Occipital lobe (tissue), 2 donors: ENCODE measurements around the gene OR1L1. TPM values are rescaled to one million over a fixed set of nuclear protein-coding genes. Genes with fewer than 3 reads are reported as not detected.

Experiments
- DNase-seq: peaks from one replicate; lab custom pipeline; 2025; lab: John Stamatoyannopoulos, UW
- total RNA-seq: library from RNA; depleted of rRNA; stranded (reverse); fragments of >200 nt; gene quantifications from one replicate; pipeline ENCODE4 v1.2.3, GENCODE V29; 2014

OR1L1 gene, protein sequence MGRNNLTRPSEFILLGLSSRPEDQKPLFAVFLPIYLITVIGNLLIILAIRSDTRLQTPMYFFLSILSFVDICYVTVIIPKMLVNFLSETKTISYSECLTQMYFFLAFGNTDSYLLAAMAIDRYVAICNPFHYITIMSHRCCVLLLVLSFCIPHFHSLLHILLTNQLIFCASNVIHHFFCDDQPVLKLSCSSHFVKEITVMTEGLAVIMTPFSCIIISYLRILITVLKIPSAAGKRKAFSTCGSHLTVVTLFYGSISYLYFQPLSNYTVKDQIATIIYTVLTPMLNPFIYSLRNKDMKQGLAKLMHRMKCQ
- not detected for total RNA-seq

DNA sequence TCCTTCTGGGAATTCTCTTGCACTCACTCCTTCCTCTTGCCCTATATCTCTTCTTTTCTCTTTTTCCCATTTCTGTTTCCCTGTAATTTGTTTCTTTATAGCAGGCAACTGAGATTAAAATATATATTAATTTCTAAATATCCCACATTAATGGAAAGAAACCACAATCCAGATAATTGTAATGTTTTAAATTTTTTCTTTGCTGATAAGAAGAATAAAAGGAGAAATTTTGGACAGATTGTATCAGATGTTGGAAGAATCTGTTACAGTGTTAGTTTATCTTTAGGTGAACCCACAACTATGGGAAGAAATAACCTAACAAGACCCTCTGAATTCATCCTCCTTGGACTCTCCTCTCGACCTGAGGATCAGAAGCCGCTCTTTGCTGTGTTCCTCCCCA is at the start of gene OR1L1:
Gene OR1L1 (plus strand): TSS at position 301 of the 400 bp plus-strand sequence. CDS start 0 bp downstream, at position 301.
- no peak for DNase-seq

DNA sequence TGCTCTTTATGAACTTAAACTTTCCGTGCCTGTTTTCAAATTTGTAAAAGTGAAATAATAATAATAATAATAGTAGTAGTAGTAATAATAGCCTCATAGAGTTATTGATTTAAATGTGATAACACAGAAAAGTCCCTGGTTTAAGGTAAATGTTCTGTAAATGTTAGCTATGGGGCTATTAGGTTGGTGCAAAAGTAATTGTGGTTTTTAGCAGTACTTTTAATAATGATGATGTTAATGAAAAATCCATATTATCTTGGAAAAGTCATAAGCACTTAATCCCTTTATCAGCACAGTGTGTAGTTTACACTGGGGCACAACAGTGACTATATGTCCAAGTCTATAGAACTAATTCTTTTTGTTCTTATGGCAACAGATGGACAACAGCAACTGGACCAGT is 47.2 kb upstream of the OR1L1 start, which contains the start of gene OR1Q1:
Gene OR1Q1 (plus strand): TSS at position 377 of the 400 bp plus-strand sequence. CDS start 0 bp downstream, at position 377.
- DNase-seq, result no peak

DNA sequence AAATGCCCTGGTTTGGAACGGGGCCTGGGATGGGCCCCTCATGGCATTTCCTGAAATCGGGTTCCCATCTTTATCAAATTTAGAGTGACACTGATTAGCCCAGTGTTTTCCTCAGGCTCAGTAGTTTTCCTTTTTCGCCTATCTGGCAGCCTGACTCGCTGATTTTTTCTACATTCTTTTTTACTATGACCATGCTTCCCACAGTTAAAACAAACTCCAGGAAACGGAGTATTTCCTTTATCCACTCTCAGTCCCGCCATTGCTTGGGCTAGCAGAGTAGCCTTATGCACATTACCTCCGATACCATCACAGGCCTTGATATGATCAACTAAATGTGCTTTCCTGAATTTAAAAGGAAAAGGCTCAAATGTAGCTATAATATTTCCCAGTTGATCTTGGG is 41.5 kb upstream of the OR1L1 start:
- no peak for DNase-seq

DNA sequence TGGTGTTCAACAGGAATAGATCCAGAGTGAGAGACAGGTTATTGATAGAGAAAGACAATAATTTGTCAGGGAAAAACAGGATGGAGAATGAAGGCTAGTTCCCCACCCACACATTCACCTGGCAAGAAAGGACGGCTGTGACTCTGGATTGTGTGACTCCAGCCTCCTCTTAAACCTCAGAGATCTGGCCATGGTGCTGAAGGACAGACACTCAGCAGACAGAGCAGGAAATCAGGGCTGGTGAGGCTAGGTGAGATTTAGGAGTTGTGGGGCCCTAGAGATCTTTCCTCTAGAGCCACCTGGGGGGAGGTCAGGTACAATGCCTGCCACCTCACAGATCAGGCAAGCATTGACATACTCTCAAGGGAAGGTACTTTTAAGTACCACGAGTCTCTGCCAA is 19.3 kb upstream of the OR1L1 start:
- DNase-seq, result no peak

DNA sequence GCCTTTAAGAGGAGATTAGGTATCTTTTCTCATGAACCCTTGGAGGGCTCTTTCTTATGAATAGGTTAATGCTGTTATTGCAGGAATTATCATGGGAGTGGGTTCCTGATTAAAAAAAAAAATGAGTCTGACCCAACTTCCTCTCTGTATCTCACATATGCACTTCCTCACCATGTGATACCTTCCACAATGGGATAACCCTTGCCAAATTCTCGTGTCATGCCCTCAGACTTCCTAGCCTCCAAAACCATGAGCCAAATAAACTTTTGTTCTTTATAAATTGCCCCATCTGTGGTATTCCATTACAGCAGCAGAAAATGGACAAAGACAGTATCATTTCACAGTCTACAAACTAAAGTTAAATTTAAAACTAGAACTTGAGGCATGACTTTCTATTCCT is 5.1 kb upstream of the OR1L1 start:
- no peak for DNase-seq

DNA sequence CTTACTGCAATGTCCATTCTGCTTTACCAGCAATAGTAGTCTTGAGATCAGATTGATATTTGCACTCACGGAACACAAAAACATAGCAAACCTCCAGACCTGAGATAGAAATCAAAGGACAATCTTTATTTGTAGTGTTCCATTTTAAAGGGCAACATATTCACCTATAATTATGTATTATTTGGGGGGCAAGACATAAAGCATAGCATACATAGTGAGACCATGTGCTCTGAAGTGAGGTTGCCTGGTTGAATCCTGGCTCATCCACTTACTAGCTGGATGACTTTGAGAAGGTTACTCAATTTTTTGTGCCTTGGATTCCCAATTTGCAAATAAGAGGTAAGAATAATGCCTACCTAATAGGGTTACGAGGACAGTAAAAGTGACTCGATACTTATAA is 4.0 kb upstream of the OR1L1 start, which contains the start of gene OR1B1:
Gene OR1B1 (minus strand): TSS at position 101 of the 400 bp plus-strand sequence.
- DNase-seq, result no peak

DNA sequence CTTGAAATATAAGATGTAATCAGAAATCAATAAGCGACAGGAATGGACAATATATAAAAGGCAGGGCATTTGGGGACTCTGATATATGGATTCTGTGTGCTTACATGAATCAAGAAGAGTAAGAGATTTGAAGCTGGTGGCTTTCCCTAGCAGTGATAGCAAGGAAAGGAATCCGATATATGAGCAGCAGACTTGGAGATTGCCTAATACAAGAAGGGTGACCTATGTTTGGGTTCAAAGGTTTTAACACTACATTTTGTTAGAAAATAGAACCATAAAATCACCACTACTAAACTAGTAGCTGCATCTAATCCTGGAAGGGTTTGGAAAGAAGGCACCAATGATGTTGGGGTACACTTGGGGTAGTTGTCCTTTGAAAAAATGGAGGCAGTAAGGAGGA is 11.0 kb downstream of the OR1L1 start:
- DNase-seq, result no peak

DNA sequence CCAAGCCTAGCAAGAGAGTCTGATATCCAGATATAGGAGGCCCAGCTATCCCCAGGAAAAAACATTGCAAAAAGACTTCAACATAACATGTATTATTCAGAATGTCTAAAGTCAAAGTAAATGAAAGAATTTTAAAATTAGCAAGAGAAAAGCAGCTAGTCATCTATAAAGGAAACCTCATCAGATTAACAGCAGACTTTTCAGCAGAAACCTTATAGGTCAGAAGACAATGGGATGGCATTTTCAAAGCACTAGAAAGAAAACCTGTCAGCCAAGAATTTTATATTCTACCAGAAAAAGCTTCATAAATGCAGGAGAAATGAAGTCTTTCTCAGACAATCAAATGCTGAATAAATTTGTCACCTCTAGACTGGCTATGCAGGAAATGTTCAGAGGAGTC is 23.3 kb downstream of the OR1L1 start:
- DNase-seq, result no peak

DNA sequence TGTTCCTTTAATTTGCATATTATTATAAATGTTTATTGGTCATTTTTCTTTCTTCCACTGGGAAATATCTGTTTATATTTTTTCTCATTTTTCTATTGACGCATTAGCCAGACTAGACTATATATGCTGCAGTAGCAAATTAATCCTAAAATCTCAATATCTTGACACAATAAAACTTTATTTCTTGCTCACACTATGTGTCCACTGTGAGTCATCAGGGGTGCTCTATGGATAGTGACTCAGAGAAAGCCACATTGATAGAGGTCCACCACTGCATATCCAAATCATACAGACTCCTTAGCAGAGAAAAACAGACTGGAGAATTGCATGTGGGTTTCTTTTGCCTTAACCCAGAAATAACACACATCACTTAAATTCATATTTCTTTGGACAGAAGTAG is 34.2 kb downstream of the OR1L1 start:
- no peak for DNase-seq

Other genes with a start within 250 kb of the OR1L1 start
- gene OR1J1, start 183.8 kb upstream of the OR1L1 start, total RNA-seq, result not detected
- not detected for gene OR1J2, start 150.9 kb upstream of the OR1L1 start, total RNA-seq
- not detected for gene OR1J4, start 142.6 kb upstream of the OR1L1 start, total RNA-seq
- gene OR1N1, start 134.4 kb upstream of the OR1L1 start, total RNA-seq, result not detected
- not detected for gene OR1N2, start 108.6 kb upstream of the OR1L1 start, total RNA-seq
- gene OR1L8, start 78.3 kb upstream of the OR1L1 start, total RNA-seq, result not detected
- not detected for gene OR1Q1, start 47.0 kb upstream of the OR1L1 start, total RNA-seq
- 0.62 TPM for gene OR1B1, start 4.1 kb upstream of the OR1L1 start, total RNA-seq
- gene OR1L3, start 13.4 kb downstream of the OR1L1 start, total RNA-seq, result not detected
- gene OR1L4, start 62.3 kb downstream of the OR1L1 start, total RNA-seq, result not detected
- gene OR1L6, start 80.6 kb downstream of the OR1L1 start, total RNA-seq, result not detected
- not detected for gene OR5C1, start 127.2 kb downstream of the OR1L1 start, total RNA-seq
- gene OR1K1, start 138.4 kb downstream of the OR1L1 start, total RNA-seq, result not detected
- 72.2 TPM for gene PDCL, start 166.9 kb downstream of the OR1L1 start, total RNA-seq
- gene RC3H2, start 243.6 kb downstream of the OR1L1 start, total RNA-seq, result 125 TPM